ENCODE results near the gene LIM2.

- TF ChIP-seq ESRRG (CRISPR knock-in tag; IDR thresholded peaks at IDR 0.05) (no peak), GLIS3 (CRISPR knock-in tag; IDR thresholded peaks at IDR 0.05) (no peak), OSR1 (CRISPR knock-in tag; IDR thresholded peaks at IDR 0.05) (no peak), CREB5 (CRISPR knock-in tag; IDR thresholded peaks at IDR 0.05; ENCODE audit: low read depth) (no peak), PATZ1 (CRISPR knock-in tag; IDR thresholded peaks at IDR 0.05; ENCODE audit: borderline replicate concordance) (no peak), TSHZ2 (CRISPR knock-in tag; IDR thresholded peaks at IDR 0.05) (no peak)
These were observed 57.4 kb downstream of the LIM2 start for GRCh38 chr19:51330366-51330765.

Data from SK-N-SH treated with all-trans-retinoic acid at 6 μM for 48 hours (cell line).